GM19467 (cell line): ENCODE measurements around the gene SLITRK6.
"Not testable (repeated sequence)": the region's sequence is repeated elsewhere in the genome, so short reads cannot be mapped to it uniquely, and the experiment has no call there.

ENCODE experiments used
- ATAC-seq: cut with Tn5 transposase; IDR thresholded peaks from one replicate; pipeline ENCODE4 v1.9.1; 2021; ENCODE audit warnings: mild to moderate bottlenecking, moderate library complexity; ENCODE audit not compliant: unreplicated experiment

SLITRK6 gene, protein sequence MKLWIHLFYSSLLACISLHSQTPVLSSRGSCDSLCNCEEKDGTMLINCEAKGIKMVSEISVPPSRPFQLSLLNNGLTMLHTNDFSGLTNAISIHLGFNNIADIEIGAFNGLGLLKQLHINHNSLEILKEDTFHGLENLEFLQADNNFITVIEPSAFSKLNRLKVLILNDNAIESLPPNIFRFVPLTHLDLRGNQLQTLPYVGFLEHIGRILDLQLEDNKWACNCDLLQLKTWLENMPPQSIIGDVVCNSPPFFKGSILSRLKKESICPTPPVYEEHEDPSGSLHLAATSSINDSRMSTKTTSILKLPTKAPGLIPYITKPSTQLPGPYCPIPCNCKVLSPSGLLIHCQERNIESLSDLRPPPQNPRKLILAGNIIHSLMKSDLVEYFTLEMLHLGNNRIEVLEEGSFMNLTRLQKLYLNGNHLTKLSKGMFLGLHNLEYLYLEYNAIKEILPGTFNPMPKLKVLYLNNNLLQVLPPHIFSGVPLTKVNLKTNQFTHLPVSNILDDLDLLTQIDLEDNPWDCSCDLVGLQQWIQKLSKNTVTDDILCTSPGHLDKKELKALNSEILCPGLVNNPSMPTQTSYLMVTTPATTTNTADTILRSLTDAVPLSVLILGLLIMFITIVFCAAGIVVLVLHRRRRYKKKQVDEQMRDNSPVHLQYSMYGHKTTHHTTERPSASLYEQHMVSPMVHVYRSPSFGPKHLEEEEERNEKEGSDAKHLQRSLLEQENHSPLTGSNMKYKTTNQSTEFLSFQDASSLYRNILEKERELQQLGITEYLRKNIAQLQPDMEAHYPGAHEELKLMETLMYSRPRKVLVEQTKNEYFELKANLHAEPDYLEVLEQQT

DNA sequence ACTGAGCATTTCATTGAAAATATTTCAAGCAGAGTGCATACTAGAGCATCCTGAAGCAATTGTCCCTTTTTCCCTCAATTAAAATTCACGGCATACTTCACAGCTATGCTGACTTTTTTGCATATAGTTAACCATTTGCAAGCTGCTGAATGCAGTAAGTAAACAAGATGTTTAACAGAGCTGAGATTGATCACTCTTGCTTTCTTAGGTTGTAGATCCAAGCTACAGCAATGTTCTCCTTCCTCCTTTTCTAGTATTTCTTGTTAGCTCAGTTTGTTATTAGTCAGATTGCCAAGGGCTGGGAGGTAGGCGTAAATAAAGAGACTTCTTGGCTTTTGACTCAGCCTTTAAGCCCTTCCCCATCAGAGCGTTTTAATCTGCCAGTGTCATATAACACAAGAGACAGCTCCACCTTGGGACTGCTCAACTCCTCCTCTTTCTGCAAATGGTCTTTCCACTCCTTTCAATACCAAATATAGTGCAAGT is at the start of gene SLITRK6:
TSS of gene SLITRK6 (minus strand) at position 323 of the 486 bp plus-strand sequence. CDS start 2,911 bp downstream, outside the sequence.
- no peak for ATAC-seq

DNA sequence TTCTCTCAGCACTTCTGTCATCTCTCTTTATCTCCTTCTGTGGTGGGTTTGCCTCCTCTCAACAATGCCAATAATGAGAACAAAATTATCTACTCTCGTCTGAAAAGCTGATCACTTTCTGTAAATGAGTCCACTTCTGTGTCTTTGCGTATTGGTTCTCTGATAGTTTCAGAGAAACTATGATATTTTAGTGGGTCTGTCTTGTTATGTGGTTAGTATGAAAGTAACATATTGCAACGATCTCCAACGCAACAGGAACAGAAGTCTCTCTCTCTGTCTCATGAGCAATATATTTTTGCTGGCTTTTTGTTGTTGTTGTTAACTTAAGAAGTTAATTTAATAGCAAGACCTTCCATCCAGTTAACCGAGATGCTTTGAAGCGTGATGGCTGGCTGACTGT is 47.8 kb upstream of the SLITRK6 start:
- ATAC-seq, result no peak

DNA sequence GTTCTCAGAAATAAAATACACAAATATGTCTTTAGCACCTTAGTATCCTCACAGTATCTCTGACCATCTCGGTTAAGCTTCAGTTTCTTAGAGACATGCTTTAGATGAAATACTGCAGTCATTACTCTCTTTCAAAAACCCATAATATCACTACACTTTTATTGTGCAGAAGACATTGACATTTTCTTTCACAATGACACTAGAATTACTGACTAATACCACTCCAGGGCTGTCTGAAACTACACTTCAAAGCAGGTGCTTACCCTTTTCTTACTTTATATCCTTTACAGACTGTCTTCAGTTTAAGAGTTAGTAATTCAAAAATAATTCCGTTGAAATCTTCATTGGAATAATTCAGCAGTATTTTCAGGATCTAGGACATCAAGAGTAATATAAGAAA is 42.2 kb upstream of the SLITRK6 start:
- no peak for ATAC-seq

DNA sequence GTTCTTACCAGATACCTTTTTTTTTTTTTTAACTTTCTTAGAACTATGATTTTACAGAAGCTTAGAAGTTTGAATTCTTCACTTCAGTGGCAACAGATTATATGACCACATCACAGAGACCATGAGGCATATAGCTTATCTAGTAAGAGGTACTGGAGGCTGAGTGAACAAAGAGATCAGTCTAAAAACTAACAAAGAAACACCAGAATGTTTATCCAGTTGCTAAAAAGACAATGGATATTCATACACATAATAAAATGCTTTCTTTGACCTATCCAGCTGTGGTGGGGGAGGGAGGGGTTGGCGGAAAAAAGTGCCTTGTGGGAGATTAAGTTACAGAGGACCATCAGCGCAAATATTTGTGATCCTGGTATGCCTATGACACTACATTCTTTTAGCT is 34.7 kb upstream of the SLITRK6 start:
- ATAC-seq, result no peak

DNA sequence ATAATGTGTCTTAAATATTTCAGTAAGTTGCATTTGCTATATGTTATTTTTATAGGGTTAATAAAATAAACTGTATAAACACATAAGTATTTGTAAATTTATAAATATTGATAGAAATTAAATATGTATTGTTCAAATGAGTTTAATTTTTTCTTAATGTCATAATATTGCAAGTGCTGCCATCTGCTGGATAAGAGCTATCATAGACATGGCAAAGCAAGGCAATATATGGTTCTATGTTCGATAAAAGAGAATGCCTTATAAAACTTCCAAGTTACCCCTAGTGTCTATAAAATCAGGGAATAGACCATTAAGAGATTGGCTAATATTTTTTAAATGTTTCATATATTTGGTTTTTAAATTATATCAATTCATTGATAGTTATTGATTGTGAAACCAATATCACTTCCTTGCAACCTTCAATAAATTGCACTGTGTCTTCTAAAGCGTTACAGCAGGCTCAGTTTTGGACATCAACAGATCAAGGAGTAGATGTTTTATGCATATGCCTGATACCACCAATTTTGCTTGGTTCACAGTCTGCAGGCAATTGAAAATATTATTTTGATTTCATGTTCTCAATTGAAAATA is 29.0 kb upstream of the SLITRK6 start:
- peak; percentile 67 for ATAC-seq

DNA sequence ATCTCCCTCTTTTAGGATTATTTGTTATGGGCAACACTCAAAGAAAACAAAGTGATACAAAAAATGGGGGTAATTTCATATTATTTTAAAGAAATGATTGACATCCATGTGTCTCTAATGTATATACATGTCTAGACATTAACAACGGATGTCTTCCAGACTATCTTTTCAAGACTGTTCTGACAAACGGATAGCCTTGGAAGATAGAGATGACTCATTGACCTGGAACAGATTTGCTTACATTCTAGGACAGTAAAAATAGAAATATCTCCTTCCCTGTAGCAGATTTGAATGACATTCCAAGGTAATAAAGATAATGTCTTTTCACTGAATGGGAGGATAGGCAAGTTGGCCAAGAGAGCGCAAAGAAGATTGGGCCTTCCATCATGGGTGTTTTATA is 26.2 kb upstream of the SLITRK6 start:
- no peak for ATAC-seq

DNA sequence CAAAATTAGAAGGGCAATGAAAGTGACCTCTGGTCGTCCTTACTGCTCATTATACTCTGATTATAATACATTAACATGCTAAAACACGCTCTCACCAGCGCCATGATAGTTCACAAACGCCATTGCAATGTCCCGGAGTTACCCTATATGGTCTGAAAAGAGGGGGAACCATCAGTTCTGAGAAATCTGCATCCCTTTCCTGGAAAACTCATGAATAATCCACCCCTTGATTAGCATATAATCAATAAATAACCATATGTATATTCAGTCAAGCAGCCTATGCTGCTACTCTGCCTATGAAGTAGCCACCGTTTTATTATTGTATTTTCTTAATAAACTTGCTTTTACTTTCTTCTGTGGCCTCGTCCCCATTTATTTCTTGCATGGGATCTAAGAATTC is 24.6 kb upstream of the SLITRK6 start:
- no peak for ATAC-seq

DNA sequence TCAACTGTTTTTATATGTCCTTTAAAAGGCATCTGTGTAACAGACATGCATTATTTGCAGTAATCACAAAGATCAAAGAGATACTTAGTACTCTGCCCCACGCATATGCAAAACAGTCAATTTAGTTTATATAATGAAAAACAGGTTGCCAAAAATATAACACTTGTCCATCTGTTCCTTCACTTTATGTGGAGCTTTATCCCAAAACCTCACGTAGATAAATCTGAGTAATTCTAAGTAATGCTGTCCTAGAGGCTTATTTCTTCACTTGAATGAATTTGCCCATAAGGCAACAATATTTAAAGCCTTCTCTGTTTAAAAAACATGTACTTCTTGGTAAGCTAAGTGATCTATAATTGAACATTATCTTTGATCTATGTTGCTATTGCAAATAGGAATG is 20.3 kb upstream of the SLITRK6 start:
- ATAC-seq, result no peak

DNA sequence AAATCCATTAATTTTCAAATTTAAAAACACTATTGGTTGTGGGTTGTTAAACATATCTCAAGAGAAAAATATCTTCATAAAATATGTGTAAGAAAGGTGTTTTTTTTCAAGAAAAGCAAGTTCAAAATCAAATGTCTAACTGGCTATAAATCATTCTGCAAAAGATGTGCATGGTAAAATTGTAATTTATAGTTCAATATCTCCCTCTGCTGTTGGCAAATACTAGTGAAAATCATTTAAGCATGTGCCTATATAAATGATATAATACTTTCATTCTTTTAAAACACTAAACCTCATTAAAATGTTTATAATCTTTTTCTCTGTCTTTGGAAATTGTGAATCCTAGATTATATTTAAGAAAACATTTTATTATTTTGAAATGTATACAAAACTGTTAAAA is 17.2 kb upstream of the SLITRK6 start:
- ATAC-seq, result no peak

DNA sequence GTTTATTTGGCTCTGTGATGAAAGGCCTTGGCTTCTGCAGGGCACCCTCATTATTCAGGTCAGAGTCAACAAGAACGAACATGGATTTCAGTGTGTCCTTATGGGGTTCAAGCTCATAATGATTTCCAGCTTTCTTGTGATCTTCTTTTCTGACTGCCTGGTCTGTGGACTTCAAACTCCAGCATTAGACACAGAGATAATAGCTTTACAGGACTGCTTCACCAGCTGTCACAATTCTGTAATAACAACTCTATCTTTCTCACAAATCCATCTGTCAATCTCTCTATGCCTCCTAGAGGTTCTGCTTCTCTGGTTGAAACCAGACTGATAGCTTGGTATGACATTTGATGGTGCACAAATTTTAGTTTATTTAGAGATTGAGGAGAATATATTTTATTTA is 13.1 kb upstream of the SLITRK6 start:
- no peak for ATAC-seq

DNA sequence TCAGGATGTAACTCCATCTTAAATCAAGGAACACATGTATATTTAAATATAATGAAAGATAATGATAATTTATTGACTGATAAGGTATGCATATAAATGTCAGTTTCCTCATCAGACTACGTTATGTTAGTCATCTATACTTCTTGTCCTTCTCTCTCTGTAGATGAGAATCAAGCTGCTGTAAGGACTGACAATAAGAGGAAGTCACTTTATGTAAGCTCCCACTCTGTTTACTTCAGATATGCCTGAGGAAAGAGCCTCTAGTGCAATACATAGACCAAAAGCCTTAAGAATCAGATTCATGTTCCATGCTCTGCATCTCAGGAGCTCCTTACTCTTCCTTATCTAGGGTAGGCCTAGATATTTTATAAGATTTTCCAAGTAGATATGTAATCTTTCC is 9.6 kb upstream of the SLITRK6 start:
- ATAC-seq, result no peak

DNA sequence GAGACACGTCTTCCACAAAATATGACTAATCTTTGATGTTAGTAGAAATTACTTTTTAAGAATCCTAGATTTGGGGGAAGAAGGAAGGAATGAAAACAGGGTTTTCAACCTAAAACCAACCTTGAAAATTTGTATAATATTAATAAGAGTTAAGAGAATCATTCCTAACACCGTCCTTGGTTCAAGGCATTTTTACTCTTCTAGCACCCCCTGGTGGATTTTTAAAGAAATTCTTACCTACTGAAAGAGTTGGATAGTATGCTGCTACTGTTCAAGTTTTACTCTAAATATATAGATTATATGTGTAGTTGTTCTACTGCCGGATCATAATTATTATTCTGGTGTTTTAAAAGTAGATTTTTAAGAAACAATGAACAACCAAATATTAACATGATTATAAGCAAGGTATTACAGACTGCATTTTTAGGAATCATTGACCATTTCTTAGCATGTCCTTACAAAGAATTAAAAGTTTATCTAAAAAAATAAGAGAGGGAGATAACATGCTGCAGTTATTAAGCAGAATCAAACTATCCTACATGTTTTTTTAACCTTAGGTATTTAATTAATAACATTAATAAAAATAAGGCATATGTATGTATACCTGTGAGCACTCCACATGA is 7.4 kb upstream of the SLITRK6 start:
- peak; percentile 73 for ATAC-seq

DNA sequence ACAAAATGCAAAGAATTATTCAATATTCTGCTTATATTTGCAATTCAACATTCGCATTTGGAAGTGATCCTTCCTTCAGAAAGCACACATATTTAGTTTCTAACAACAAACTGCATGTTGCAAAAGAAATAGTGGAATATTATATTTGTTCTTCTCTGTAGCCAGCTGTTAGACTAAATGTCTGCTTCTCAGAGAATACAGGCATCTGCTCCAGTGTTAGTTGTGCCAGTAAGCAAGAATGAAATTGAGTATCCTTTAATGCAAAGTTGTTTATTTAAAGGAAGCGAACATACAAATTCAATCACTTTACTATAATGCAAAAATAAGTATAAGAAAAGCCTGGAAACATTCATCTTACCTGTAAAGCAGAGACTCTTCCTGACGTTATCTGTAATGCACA is 663 bp downstream of the SLITRK6 start:
- no peak for ATAC-seq

DNA sequence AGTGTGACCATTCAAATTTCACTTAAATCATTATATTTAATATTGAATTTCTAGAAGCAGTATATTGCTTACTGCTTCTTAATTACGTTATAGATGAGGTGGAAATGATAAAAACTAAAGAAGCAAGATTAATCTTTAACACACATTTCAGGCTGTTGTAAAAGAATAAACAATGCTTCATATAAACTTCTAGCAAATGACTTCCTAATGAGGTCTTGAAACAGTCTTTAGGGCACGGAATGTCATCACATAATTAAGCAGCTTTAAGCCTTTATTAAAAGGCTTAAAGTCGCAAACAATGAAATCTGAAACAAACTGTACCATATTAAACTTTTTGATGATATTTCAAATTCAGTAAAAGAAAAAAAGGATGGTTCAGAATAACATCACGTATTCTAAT is 1.9 kb downstream of the SLITRK6 start:
- no peak for ATAC-seq

DNA sequence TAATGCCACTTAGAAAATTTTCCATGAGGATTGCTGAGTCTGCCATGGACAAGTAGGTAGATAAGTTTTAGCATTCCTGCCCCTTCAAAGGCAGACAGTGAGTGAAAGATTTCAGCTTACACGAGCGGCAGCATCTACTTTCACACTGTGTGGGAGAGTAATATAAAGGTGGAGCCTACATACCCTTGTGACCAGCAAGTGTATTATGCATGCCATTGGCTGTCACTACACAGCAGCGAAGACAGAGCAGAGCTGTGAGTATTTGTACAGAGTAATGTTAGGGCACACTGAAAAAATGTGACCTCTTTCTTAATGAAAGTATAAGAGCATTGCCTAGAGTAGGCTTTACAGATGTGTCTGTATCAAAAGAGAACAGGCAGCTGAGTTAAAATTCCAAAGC is 14.0 kb downstream of the SLITRK6 start:
- no peak for ATAC-seq

DNA sequence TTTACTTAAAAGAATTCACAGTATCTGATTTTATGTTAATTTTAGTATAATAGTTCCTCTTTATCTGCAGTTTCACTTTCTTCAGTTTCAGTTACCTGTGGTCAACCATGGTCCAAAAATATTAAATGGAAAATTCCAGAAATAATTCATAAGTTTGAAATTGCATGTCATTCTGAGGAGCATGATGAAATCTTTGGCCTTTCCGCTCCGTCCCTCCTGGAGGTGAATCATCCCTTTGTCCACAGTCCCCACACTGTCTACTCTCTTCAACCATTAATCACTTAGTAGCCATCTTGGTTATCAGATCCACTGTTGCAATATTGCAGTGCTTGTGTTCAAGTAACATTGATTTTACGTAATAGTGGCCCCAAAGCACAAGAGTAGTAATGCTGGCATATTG is 26.9 kb downstream of the SLITRK6 start:
- ATAC-seq, result no peak

DNA sequence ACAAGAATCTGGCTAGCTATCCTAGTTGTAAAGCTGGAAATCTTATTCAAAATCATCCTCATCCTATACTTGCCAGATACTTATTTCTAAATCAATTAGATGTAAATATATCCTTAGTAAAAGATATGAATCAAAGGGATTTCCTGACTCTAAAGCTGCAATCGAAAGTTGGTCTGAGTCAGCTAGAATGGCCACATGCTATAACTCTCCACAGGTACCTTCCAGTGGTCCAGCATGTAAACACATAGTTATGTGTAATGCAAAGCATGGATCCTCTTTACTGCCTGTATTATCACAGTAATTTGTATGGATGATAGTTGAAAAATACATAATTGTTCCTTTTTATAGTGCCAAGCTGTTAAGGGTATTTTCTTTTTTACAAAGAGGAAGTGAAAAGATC is 27.4 kb downstream of the SLITRK6 start:
- no peak for ATAC-seq

DNA sequence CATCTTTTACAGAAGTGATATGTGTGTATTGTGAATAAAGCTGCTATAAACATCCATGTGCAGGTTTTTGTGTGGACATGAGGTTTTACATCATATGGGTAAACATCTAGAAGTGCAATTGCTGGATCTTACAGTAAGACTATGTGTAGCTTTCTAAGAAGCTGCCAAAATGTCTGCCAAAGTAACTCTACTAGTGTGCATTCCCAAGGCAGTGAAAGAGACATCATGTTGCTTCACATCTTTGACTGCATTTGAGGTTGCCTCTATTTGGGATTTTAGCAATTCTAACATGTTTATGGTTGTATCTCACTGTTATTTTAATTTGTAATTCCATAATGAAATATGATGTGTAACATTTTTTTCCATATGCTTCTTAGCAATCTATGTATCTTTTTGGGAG is 30.3 kb downstream of the SLITRK6 start:
- no peak for ATAC-seq

DNA sequence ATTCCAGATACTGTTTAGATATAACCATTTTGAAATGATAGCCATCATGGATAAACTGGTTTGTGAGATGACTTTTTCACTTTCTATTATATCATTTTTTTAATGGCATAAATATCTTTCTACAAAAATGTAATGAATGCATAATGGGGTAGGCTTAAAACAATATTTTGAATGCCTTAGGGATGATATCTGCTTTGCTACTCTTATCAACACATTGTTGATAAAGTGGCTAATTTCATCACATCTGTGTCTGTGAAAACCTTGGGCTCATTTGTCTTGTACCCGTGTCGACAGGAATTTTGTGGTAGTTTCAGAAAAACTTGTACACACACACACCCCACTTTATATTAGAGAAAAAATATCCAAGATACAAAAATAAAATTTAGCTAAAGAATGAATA is 44.1 kb downstream of the SLITRK6 start:
- no peak for ATAC-seq

DNA sequence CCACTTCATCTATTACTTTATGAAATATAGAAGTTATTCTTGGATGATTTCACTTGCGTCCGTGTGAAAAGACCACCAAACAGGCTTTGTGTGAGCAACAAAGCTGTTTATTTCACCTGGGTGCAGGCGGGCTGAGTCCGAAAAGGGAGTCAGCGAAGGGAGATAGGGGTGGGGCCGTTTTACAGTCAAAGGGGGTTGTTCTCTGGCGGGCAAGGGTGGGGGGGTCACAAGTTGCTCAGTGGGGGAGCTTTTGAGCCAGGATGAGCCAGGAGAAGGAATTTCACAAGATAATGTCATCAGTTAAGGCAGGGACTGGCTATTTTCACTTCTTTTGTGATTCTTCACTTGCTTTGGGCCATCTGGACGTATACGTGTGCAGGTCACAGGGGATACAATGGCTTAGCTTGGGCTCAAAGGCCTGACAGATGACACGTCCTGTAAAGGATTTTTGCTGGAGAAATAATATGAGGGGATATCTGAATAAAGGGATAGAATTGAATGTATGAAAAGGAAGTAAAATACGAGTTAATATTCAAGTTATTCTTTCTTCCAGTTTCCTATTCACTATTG is 55.9 kb downstream of the SLITRK6 start:
- ATAC-seq, result not testable (repeated sequence)
